Lung (tissue), 12 donors: ENCODE data around the gene MYO5C. TPM values are rescaled to one million over a fixed set of nuclear protein-coding genes. Genes with fewer than 3 reads are reported as not detected.
"Not testable (repeated sequence)": the region's sequence is repeated elsewhere in the genome, so short reads cannot be mapped to it uniquely, and the experiment has no call there.

Source experiments
- ATAC-seq: fragments of 200-7000 bp; cut with Tn5 transposase; one replicate; pipeline ENCODE4 v1.9.1; 2020; ENCODE audit warnings: moderate number of reproducible peaks; ENCODE audit not compliant: insufficient read depth, low FRiP score
- DNase-seq, 3 donors: peaks; one replicate each; pipeline ENCODE4 v3.0.0-alpha.2; 2013 to 2017
- H3K27ac ChIP-seq, 2 donors: one replicate each; pipeline ENCODE4 v1.5.1; 2013; ENCODE audit warnings: mild to moderate bottlenecking in 2 of 2, moderate library complexity in 2 of 2, control low read depth in 1 of 2, inconsistent platforms in 1 of 2, low read depth in 1 of 2, low read length in 1 of 2
- H3K27me3 ChIP-seq, 3 donors: one replicate each; pipeline ENCODE4 v1.5.1; 2013; ENCODE audit warnings: low read length in 2 of 3; ENCODE audit not compliant: control insufficient read depth in 3 of 3, insufficient read depth in 3 of 3
- H3K36me3 ChIP-seq, 4 donors: one replicate each; pipeline ENCODE4 v1.5.1; 2013; ENCODE audit warnings: low read length in 4 of 4, mild to moderate bottlenecking in 1 of 4, moderate library complexity in 1 of 4; ENCODE audit not compliant: control insufficient read depth in 4 of 4, insufficient read depth in 4 of 4
- H3K4me1 ChIP-seq, 5 donors: one replicate each; pipeline ENCODE4 v1.5.1; 2013; ENCODE audit warnings: low read length in 5 of 5, mild to moderate bottlenecking in 2 of 5, moderate library complexity in 1 of 5; ENCODE audit not compliant: control insufficient read depth in 5 of 5, insufficient read depth in 5 of 5
- H3K4me3 ChIP-seq: one replicate; pipeline ENCODE4 v1.5.1; 2013; ENCODE audit warnings: mild to moderate bottlenecking, control low read depth, moderate library complexity
- H3K9ac ChIP-seq, 2 donors: one replicate each; pipeline ENCODE4 v1.5.1; 2013; ENCODE audit warnings: low read length in 2 of 2, control low read depth in 1 of 2; ENCODE audit not compliant: insufficient read depth in 1 of 2
- H3K9me3 ChIP-seq, 4 donors: one replicate each; pipeline ENCODE4 v1.5.1; 2013; ENCODE audit warnings: low read length in 3 of 4, mild to moderate bottlenecking in 1 of 4, moderate library complexity in 1 of 4; ENCODE audit not compliant: control insufficient read depth in 4 of 4, insufficient read depth in 3 of 4
- WGBS, 2 donors: extraction: QIAGEN DNeasy Blood & Tissue Kit; methylation state at CpG; one replicate each; pipeline ENCODE4 v1.1.7; 2013; 5-methylcytosine and 5-hydroxymethylcytosine counted together
- polyA plus RNA-seq, 2 donors: library from polyadenylated mRNA; stranded (reverse); fragments of 200-250 nt; gene quantifications; one replicate each; pipeline ENCODE4 v1.2.1, GENCODE V29; 2013
- total RNA-seq, 2 donors: library from RNA; depleted of rRNA in 1 of 2; stranded (reverse); fragments of >200 nt in 1 of 2; gene quantifications; one replicate each; pipeline ENCODE4 v1.2.1, GENCODE V29; 2014 to 2021
- TF ChIP-seq, protein P1 (sequence below): IDR thresholded peaks from 2 replicates; pipeline ENCODE4 v1.5.1; 2012; ENCODE audit warnings: mild to moderate bottlenecking; ENCODE audit errors: control extremely low read depth, extremely low read depth
- donor health status: control.
- donor health status: control.
- donor health status: Bipolar disorder and iron deficiency.
- donor health status: healthy.
- donor health status: DM: yes; HTN: yes; CAD: no.

MYO5C gene
- total and polyA plus RNA-seq, 4 donors, result 11.1 to 70.1 (median 40.0) TPM

DNA sequence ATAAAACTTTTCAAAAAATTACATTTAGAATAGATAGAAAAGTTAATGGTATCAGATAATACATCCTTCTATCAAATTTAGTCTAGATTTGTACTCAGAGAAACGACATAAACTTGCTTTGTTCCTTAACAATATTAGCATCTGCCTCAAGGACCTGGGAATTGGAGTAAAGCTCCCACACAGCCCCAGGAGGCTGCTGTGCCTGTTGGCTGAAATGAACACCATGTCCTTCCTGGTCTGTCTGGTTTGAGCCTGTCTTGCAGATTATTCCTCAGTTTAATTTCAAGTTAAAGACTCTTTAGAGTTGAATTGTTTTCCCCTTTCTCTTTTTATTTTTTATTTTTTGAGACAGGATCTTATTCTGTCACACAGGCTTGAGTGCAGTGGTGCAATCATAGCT lies 123.8 kb downstream of the MYO5C start:
- no peak for DNase-seq
- TF ChIP-seq, protein P1, sequence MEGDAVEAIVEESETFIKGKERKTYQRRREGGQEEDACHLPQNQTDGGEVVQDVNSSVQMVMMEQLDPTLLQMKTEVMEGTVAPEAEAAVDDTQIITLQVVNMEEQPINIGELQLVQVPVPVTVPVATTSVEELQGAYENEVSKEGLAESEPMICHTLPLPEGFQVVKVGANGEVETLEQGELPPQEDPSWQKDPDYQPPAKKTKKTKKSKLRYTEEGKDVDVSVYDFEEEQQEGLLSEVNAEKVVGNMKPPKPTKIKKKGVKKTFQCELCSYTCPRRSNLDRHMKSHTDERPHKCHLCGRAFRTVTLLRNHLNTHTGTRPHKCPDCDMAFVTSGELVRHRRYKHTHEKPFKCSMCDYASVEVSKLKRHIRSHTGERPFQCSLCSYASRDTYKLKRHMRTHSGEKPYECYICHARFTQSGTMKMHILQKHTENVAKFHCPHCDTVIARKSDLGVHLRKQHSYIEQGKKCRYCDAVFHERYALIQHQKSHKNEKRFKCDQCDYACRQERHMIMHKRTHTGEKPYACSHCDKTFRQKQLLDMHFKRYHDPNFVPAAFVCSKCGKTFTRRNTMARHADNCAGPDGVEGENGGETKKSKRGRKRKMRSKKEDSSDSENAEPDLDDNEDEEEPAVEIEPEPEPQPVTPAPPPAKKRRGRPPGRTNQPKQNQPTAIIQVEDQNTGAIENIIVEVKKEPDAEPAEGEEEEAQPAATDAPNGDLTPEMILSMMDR, result no peak
- H3K9me3 ChIP-seq, result no peaks in the 10 kb centered on the region
- no peak overlapping the region for H3K9ac ChIP-seq
- no peak overlapping the region for H3K27ac ChIP-seq
- 16 to 40% methylated on average over 1 of the region's 1 CpG for WGBS, 2 donors
- no peaks in the 10 kb centered on the region for H3K36me3 ChIP-seq
- no peaks in the 10 kb centered on the region for H3K4me1 ChIP-seq
- no peak overlapping the region for H3K4me3 ChIP-seq
- no peaks in the 10 kb centered on the region for H3K27me3 ChIP-seq
- no peak for ATAC-seq

DNA sequence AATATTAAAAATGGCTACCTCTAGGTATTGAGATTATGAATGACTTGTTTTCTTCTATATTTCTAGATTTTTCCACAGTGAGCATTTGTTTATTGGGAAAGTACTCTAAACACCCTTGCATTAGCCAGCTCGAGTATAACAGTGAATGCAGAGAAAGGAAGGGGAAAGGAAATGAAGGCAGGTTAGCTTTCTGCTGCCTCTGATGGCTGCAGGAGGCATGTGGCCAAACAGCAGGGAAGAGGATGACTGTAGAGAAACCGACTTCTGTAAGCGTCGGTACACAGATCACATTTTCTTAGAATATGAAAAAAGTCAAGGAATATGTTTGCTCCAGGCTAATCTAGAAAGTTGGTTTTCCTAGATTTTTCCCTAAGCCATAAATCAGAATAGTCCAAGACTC lies 124.2 kb downstream of the MYO5C start:
- Histone ChIP-seq H3K27me3 (no peaks in the 10 kb centered on the region), H3K36me3 (no peaks in the 10 kb centered on the region), H3K4me1 (no peaks in the 10 kb centered on the region), H3K27ac (no peak overlapping the region), H3K9me3 (no peaks in the 10 kb centered on the region), H3K4me3 (no peak overlapping the region), H3K9ac (no peak overlapping the region)
- no peak for DNase-seq
- 8 to 20% methylated on average over 4 of the region's 4 CpGs for WGBS, 2 donors
- TF ChIP-seq, protein P1, result no peak
- ATAC-seq, result no peak

DNA sequence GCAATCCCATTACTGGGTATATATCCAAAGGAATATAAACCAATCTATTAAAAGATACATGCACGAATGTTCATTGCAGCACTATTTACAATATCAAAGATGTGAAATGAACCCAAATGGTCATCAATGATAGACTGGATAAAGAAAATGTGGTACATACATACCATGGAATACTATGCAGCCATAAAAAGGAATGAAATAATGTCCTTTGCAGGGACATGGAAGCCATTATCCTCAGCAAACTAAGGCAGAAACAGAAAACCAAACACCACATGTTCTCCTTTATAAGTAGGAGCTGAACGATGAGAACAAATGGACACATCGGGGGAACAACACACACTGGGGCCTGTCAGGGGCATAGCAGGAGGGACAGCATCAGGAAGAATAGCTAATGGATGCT lies 125.4 kb downstream of the MYO5C start:
- H3K4me1 ChIP-seq, H3K27me3 ChIP-seq, H3K36me3 ChIP-seq, DNase-seq, H3K9me3 ChIP-seq, H3K4me3 ChIP-seq, ATAC-seq, H3K9ac ChIP-seq, H3K27ac ChIP-seq: not testable (repeated sequence)
- 98 to 99% methylated on average over 3 of the region's 3 CpGs for WGBS, 2 donors

DNA sequence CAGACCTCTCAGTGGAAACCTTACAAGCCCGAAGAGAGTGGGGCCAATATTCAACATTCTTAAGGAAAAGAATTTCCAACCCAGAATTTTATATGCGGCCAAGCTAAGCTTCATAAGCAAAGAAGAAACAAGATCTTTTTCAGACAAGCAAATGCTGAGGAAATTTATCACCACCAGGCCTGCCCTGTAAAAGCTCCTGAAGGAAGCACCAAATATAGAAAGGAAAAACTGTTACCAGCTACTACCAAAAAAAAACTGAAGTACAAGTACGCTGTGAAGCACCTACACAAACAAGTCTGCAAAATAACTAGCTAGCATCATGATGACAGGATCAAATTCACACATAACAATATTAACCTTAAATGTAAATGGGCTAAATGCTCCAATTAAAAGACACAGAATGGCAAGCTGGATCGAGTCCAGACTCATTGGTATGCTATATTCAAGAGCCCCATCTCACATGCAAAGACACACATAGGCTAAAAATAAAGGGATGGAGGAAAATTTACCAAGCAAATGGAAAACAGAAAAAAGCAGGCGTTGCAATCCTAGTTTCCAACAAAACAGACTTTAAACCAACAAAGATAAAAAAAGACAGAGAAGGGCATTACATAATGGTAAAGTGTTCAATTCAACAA lies 130.0 kb downstream of the MYO5C start:
- not testable (repeated sequence) for ATAC-seq, DNase-seq
- WGBS, 2 donors, result 90 to 94% methylated on average over 5 of the region's 5 CpGs

More for the DNA sequence above, 130.0 kb downstream of the MYO5C start:
- H3K4me1 ChIP-seq, H3K4me3 ChIP-seq, H3K9ac ChIP-seq, H3K27ac ChIP-seq, H3K9me3 ChIP-seq, H3K36me3 ChIP-seq, H3K27me3 ChIP-seq: not testable (repeated sequence)
